ENCODE data around the gene CIRBP. TPM values are rescaled to one million over a fixed set of nuclear protein-coding genes. Genes with fewer than 3 reads are reported as not detected.

CIRBP gene
- total and polyA plus RNA-seq, 2 of the 13 experiments (the other 11 are each of a cell fraction or from before 2014, with no cell fraction given), result 133 to 140 TPM

DNA sequence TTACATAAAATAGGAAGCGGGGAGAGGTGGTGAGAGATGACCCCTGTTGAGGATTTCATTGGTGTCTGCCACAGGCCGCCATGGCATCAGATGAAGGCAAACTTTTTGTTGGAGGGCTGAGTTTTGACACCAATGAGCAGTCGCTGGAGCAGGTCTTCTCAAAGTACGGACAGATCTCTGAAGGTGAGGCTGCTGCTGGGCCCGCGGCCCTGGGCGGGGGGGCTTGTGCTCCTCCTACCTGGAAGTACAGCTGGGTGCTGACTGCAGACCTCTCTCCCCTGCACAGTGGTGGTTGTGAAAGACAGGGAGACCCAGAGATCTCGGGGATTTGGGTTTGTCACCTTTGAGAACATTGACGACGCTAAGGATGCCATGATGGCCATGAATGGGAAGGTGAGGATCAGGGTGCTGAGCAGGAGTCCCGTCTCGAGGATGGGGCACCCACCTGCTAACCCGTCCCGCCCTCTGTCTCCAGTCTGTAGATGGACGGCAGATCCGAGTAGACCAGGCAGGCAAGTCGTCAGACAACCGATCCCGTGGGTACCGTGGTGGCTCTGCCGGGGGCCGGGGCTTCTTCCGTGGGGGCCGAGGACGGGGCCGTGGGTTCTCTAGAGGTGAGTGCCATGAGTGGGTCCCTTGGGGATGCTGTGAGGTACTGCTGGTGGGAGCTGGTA lies 1.9 kb downstream of the CIRBP start:
- H3K9ac ChIP-seq (ENCODE audit: insufficient read depth, low read depth, low read length), result peak overlapping the region; percentile 90; the same call in 1 of the 2 replicates
- in situ Hi-C loops (cut with HindIII; ENCODE audit: extremely low pct_ligation_motif_present, low pct_unique_long_range_greater_than_20kb) (no loop called here), intact Hi-C loops (cut with micrococcal nuclease; ENCODE audit: unreplicated experiment) (no loop called here)
- H3K79me2 ChIP-seq (ENCODE audit: insufficient read depth, low read length), result peaks cover 34% of the 10 kb centered on the region
- ATAC-seq (no peak), DNase-seq (ENCODE audit: low spot score) (no peak), FAIRE-seq (no peak)
- H3K4me2 ChIP-seq (ENCODE audit: low read depth, low read length), result peak overlapping the region; percentile 100
- no peaks in the 10 kb centered on the region for H3K9me3 ChIP-seq (ENCODE audit: low read length)
- ChIA-PET POLR2A (interaction anchor here (1.3 to 4.2 kb wide), 3 partner anchors 26 to 103 kb away, joined by 4 to 41 read pairs (median 5); no protein-coding TSS in a partner anchor), CTCF (ENCODE audit: low intra/inter-chr PET ratio, low total read pairs) (no interaction called here)
- peak overlapping the region; percentile 85 for H3K27ac ChIP-seq (ENCODE audit: extremely low read length, insufficient read depth, low read length)
- WGBS (ENCODE audit: low lambda C conversion rate), result 92% methylated on average over 20 of the region's 26 CpGs
- H3K4me1 ChIP-seq (ENCODE audit: insufficient read depth, low read length), result peaks cover 77% of the 10 kb centered on the region
- H3K27me3 ChIP-seq (ENCODE audit: control insufficient read depth in 1 of 2, insufficient read depth in 2 of 2, low read length in 2 of 2), result no peaks in the 10 kb centered on the region
- peaks cover 36% of the 10 kb centered on the region for H4K20me1 ChIP-seq (ENCODE audit: insufficient read depth, low read length)
- H3K36me3 ChIP-seq (replicated peaks in 1 of 2; ENCODE audit: control insufficient read depth in 1 of 2, insufficient read depth in 2 of 2, low read length in 2 of 2), result peaks cover 19 to 46% of the 10 kb centered on the region in 2 experiments
- no peak overlapping the region for H2AFZ ChIP-seq (ENCODE audit: low read length)
- BruUV-seq (replicated peaks), result no TSS peak
- H3K4me3 ChIP-seq (replicated peaks in 1 of 3; ENCODE audit: insufficient read depth in 1 of 3, low read depth in 2 of 3, low read length in 3 of 3), result peak overlapping the region in 2 of 3 experiments; percentile 59 to 83; a peak in 1 of 6 replicates
- peak; percentile 91 for TF ChIP-seq AGO2 (optimal IDR thresholded peaks at IDR 0.05; ENCODE audit: low read depth, low read length)
- TF ChIP-seq ZBTB7B (CRISPR knock-in tag; IDR thresholded peaks at IDR 0.05), result no peak
- TF ChIP-seq, protein P1, sequence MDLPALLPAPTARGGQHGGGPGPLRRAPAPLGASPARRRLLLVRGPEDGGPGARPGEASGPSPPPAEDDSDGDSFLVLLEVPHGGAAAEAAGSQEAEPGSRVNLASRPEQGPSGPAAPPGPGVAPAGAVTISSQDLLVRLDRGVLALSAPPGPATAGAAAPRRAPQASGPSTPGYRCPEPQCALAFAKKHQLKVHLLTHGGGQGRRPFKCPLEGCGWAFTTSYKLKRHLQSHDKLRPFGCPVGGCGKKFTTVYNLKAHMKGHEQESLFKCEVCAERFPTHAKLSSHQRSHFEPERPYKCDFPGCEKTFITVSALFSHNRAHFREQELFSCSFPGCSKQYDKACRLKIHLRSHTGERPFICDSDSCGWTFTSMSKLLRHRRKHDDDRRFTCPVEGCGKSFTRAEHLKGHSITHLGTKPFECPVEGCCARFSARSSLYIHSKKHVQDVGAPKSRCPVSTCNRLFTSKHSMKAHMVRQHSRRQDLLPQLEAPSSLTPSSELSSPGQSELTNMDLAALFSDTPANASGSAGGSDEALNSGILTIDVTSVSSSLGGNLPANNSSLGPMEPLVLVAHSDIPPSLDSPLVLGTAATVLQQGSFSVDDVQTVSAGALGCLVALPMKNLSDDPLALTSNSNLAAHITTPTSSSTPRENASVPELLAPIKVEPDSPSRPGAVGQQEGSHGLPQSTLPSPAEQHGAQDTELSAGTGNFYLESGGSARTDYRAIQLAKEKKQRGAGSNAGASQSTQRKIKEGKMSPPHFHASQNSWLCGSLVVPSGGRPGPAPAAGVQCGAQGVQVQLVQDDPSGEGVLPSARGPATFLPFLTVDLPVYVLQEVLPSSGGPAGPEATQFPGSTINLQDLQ (CRISPR knock-in tag; IDR thresholded peaks at IDR 0.05), result peak; percentile 33; the same call in 1 of the 2 replicates
- TF ChIP-seq KMT2A (CRISPR knock-in tag; IDR thresholded peaks at IDR 0.05), result no peak
- TF ChIP-seq POLR2G (IDR thresholded peaks at IDR 0.05; ENCODE audit: low read depth, low read length), result peak; percentile 17; the same call in 1 of the 2 replicates
- TF ChIP-seq ZNF740 (CRISPR knock-in tag; IDR thresholded peaks at IDR 0.05), result peak; percentile 68; the same call in 1 of the 2 replicates
- peak; percentile 33 for TF ChIP-seq RBFOX2 (IDR thresholded peaks at IDR 0.05; ENCODE audit: low read depth, low read length)
- TF ChIP-seq ZC3H4 (CRISPR knock-in tag; IDR thresholded peaks at IDR 0.05; ENCODE audit: borderline replicate concordance), result peak; percentile 83; the same call in 1 of the 2 replicates
- peak; percentile 59 for TF ChIP-seq POLR2AphosphoS5 (IDR thresholded peaks at IDR 0.05; ENCODE audit: low read depth, low read length)
- TF ChIP-seq KDM5B (CRISPR knock-in tag; IDR thresholded peaks at IDR 0.05; ENCODE audit: borderline replicate concordance), result no peak; the same call in 1 of the 2 replicates
- no peak for TF ChIP-seq ZGPAT (CRISPR knock-in tag; IDR thresholded peaks at IDR 0.05)
- 0 out of 2 replicates have a peak, but pooled peaks have one; percentile 26 for TF ChIP-seq ZNF607 (CRISPR knock-in tag; IDR thresholded peaks at IDR 0.05; ENCODE audit: borderline replicate concordance)
- TF ChIP-seq DZIP1 (CRISPR knock-in tag; IDR thresholded peaks at IDR 0.05), result no peak
- TF ChIP-seq ZNF18 (CRISPR knock-in tag; IDR thresholded peaks at IDR 0.05; ENCODE audit: insufficient replicate concordance), result no peak

Measured in HepG2 (cell line).